Stimulated activated effector memory CD8-positive, alpha-beta T cell treated with anti-CD3 and anti-CD28 coated beads, Interleukin-12 subunit alpha, Interleukin-12 subunit beta, amount 100 ng/mL, for 72 hours (primary cell): Measurements from ENCODE around the gene CARM1.
"Not testable (repeated sequence)": the region's sequence is repeated elsewhere in the genome, so short reads cannot be mapped to it uniquely, and the experiment has no call there.

Source experiments
- ATAC-seq: fragments of 150-1000 bp; cut with Tn5 transposase; 2 replicates; pipeline ENCODE4 v1.10.0; 2021
- DNase-seq, 2 donors: peaks; one replicate each; pipeline ENCODE4 v3.0.0; 2021 to 2022; ENCODE audit warnings: low spot score in 2 of 2
- H3K27ac Mint-ChIP-seq: one replicate; pipeline ENCODE4 v1.8.0; 2022; ENCODE audit warnings: mild to moderate bottlenecking, mixed read lengths
- H3K36me3 Mint-ChIP-seq: one replicate; pipeline ENCODE4 v1.8.0; 2022; ENCODE audit warnings: mild to moderate bottlenecking, mixed read lengths
- H3K4me1 Mint-ChIP-seq: one replicate; pipeline ENCODE4 v1.8.0; 2022; ENCODE audit warnings: mixed read lengths
- H3K4me3 Mint-ChIP-seq: one replicate; pipeline ENCODE4 v1.8.0; 2022; ENCODE audit warnings: mild to moderate bottlenecking, mixed read lengths
- H3K9me3 Mint-ChIP-seq: one replicate; pipeline ENCODE4 v1.8.0; 2022; ENCODE audit warnings: mixed read lengths

CARM1 gene

DNA sequence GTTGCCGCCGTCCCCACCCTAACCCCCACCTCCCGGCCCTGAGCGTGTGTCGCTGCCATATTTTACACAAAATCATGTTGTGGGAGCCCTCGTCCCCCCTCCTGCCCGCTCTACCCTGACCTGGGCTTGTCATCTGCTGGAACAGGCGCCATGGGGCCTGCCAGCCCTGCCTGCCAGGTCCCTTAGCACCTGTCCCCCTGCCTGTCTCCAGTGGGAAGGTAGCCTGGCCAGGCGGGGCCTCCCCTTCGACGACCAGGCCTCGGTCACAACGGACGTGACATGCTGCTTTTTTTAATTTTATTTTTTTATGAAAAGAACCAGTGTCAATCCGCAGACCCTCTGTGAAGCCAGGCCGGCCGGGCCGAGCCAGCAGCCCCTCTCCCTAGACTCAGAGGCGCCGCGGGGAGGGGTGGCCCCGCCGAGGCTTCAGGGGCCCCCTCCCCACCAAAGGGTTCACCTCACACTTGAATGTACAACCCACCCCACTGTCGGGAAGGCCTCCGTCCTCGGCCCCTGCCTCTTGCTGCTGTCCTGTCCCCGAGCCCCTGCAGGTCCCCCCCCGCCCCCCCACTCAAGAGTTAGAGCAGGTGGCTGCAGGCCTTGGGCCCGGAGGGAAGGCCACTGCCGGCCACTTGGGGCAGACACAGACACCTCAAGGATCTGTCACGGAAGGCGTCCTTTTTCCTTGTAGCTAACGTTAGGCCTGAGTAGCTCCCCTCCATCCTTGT lies 50.7 kb downstream of the CARM1 start:
- peak overlapping the region; percentile 52 for H3K27ac Mint-ChIP-seq
- H3K4me1 Mint-ChIP-seq = peaks cover 14% of the 10 kb centered on the region
- no peak overlapping the region for H3K4me3 Mint-ChIP-seq
- ATAC-seq (no peak), DNase-seq (no peak)
- H3K9me3 Mint-ChIP-seq = no peaks in the 10 kb centered on the region
- peaks cover 66% of the 10 kb centered on the region for H3K36me3 Mint-ChIP-seq

DNA sequence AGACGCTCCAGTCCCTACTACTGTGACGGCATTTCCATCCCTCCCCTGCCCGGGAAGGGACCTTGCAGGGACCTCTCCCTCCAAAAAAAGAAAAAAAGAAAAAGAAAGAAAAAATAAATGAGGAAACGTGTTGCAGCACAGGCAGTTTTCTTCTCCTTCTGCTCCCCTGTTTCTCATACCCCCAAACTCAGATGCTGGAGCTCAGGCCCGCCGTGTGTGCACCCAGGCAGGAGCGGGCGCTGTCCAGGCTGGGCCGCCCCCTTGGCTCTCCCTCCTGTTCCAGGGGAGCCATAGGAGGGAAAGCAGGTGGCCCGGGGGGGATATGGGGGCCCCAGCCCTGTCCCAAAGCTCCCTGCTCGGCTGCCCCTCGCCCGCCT lies 51.3 kb downstream of the CARM1 start:
- no peaks in the 10 kb centered on the region for H3K9me3 Mint-ChIP-seq
- H3K4me3 Mint-ChIP-seq = no peak overlapping the region
- ATAC-seq (no peak), DNase-seq (no peak)
- H3K36me3 Mint-ChIP-seq = peaks cover 66% of the 10 kb centered on the region
- H3K4me1 Mint-ChIP-seq = peaks cover 19% of the 10 kb centered on the region
- H3K27ac Mint-ChIP-seq = peak overlapping the region; percentile 38

DNA sequence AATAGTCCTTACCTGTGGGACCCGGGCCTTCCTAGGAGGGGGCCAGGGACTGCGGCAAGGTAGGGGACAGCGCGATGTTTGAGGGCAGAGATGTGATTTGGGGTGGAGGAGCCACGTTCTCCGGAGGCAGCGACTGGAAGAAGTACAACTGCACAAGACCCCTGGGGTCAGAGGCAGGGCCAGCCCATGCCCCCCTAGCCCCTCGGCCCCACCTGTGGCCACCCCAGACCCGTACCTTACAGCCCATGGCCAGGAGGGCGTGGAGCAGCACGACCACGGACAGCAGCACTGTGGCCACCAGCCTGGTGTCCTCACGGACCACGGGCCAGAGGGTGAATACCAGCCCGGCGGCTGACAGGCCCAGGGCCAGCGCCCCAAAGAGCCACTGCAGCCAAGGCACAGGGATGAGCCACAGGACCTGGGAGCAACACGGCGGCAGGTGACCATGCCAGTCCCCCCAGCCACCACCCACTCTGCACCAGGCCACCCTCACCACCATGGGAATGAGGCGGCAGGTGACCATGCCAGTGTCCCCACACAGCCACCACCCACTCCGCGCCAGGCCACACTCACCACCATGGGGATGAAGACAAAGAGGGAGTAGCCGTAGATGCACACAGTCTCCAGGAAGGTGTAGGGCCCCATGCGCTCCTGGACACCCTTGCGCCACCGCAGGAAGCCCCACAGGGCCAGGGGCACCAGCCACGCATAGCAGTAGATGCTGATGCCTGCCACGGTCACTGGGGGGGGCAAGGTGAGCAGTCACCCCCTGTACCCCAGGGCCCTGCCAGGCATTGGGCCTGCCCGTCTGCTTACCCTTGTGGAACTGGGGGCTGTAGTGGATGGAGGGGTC lies 52.1 kb downstream of the CARM1 start:
- peaks cover 24% of the 10 kb centered on the region for H3K4me1 Mint-ChIP-seq
- H3K4me3 Mint-ChIP-seq = no peak overlapping the region
- no peak for DNase-seq
- no peak for ATAC-seq
- H3K27ac Mint-ChIP-seq = no peak overlapping the region
- H3K36me3 Mint-ChIP-seq = peaks cover 66% of the 10 kb centered on the region
- H3K9me3 Mint-ChIP-seq = no peaks in the 10 kb centered on the region

DNA sequence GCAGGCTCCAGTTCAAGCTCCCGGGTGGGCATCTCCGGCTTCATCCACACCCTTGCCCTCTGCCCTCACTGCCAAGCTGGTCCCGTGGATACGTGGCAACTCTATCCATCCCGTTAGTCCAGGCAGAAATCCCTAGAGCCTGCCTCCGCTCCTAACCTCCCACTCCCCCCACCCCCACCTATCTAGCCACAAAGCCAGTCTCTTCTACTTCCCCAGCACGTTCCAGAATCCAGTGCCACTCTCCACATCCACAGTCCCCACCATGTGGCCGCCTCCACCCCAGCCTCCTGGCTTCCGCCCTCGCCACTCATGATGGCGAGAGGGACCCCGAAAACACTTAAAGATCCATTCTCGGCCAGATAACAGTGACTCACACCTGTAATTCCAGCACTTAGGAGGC lies 53.2 kb downstream of the CARM1 start:
- ATAC-seq (no peak), DNase-seq (no peak)
- peaks cover 29% of the 10 kb centered on the region for H3K4me1 Mint-ChIP-seq
- no peaks in the 10 kb centered on the region for H3K9me3 Mint-ChIP-seq
- H3K36me3 Mint-ChIP-seq = peaks cover 71% of the 10 kb centered on the region
- H3K27ac Mint-ChIP-seq = peak overlapping the region; percentile 84
- no peak overlapping the region for H3K4me3 Mint-ChIP-seq

DNA sequence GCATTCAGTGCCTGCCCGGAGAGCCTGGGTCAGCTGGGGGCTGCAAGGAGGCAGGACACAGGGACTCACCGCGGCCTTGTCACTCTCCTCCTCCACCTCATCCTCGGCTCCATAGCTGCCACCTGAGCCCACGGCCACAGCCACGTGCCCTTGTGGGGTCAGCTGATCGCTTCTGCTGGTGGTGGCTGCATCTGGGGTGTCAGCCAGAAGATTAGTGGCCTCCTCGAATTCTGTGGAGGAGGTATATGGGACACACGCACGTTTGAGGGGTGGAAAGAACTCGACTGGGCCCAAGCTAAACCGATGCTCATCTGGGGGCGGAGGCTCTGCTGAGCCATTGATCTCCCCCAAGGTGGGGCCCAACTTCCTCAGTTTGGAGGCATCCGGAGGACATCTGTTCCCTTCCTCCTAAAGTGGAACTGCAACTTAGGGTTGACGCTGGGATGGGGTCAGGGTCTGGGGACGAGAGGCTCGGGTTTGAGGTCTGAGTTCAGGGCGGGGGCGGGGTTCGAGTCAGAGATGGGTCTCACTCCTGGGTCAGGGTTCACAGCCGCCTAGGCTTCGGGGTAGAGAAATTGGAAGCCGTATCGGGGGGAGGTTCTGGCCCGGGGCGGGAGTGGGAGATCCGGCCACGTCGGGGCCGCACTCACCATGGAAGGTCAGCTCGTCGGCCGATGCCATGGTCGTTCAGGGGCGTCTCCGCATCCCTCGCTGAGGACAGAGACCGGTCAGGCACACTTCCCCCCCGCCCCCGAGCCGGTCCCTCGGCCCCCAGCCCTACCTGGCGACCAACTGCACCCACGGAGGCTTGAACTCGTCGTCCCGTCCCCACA lies 56.6 kb downstream of the CARM1 start:
- ATAC-seq = peak; percentile 4
- H3K4me1 Mint-ChIP-seq = peaks cover 36% of the 10 kb centered on the region
- DNase-seq = no peak

DNA sequence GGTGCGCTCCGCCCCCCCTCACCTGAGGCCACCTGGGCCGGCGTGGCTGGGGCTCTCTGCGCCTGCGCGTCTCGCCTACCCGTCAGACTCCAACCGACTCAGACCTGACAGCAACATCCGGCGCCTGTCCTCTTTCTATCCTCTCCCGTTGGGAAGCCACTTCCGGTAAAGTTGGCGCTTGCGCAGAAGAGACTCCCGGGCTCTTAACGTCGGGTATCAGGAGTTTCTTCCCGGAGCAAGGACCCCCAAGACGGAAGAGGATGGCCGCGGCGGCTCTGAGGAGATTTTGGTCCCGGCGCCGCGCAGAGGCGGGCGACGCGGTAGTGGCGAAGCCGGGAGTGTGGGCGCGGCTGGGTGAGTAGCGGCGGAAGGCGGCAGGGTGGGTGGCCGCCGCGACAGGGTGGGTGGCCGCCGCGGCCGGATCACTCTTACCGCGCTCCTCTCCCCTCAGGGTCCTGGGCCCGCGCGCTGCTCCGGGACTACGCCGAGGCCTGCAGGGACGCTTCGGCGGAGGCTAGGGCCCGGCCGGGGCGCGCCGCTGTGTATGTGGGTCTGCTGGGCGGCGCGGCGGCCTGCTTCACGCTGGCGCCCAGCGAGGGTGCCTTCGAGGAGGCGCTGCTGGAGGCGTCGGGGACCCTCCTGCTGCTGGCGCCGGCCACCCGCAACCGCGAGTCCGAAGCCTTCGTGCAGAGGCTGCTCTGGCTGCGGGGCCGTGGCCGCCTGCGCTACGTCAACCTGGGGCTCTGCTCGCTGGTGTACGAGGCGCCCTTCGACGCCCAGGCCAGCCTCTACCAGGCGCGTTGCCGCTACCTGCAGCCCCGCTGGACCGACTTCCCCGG lies 57.4 kb downstream of the CARM1 start, which contains the start of the genes TIMM29 and YIPF2:
TIMM29 (plus strand) TSS at position 249 of the 839 bp plus-strand sequence; CDS start at position 261, 12 bp downstream.
YIPF2 (minus strand) TSS at position 77 of the 839 bp plus-strand sequence. CDS start 229 bp downstream, outside the sequence.
- Mint-ChIP-seq H3K9me3 (no peaks in the 10 kb centered on the region), H3K4me3 (peak within 1 kb of the TSS; percentile 83), H3K36me3 (peaks cover 87% of the 10 kb centered on the region), H3K4me1 (peaks cover 36% of the 10 kb centered on the region), H3K27ac (peak within 1 kb of the TSS; percentile 92)
- DNase-seq = peak; percentile 84 to 97
- ATAC-seq = peak; percentile 92

More for the DNA sequence above, 56.6 kb downstream of the CARM1 start:
- H3K36me3 Mint-ChIP-seq = peaks cover 84% of the 10 kb centered on the region
- no peaks in the 10 kb centered on the region for H3K9me3 Mint-ChIP-seq
- peak overlapping the region; percentile 83 for H3K4me3 Mint-ChIP-seq
- peak overlapping the region; percentile 92 for H3K27ac Mint-ChIP-seq

DNA sequence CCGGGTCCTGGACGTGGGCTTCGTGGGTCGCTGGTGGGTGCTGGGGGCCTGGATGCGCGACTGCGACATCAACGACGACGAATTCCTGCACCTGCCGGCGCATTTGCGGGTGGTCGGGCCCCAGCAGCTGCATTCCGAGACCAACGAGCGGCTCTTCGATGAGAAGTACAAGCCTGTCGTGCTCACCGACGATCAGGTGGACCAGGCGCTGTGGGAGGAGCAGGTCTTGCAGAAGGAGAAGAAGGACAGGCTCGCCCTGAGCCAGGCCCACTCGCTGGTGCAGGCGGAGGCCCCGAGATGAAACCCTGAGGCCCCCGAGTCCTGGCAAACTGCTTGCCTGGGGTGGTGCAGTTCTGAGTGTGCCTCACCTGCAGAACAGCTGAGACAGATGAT lies 58.0 kb downstream of the CARM1 start:
- ATAC-seq = no peak
- DNase-seq = no peak
- H3K27ac Mint-ChIP-seq = peak overlapping the region; percentile 50
- peaks cover 86% of the 10 kb centered on the region for H3K36me3 Mint-ChIP-seq
- H3K4me1 Mint-ChIP-seq = peaks cover 34% of the 10 kb centered on the region
- H3K9me3 Mint-ChIP-seq = no peaks in the 10 kb centered on the region
- H3K4me3 Mint-ChIP-seq = peak overlapping the region; percentile 83

DNA sequence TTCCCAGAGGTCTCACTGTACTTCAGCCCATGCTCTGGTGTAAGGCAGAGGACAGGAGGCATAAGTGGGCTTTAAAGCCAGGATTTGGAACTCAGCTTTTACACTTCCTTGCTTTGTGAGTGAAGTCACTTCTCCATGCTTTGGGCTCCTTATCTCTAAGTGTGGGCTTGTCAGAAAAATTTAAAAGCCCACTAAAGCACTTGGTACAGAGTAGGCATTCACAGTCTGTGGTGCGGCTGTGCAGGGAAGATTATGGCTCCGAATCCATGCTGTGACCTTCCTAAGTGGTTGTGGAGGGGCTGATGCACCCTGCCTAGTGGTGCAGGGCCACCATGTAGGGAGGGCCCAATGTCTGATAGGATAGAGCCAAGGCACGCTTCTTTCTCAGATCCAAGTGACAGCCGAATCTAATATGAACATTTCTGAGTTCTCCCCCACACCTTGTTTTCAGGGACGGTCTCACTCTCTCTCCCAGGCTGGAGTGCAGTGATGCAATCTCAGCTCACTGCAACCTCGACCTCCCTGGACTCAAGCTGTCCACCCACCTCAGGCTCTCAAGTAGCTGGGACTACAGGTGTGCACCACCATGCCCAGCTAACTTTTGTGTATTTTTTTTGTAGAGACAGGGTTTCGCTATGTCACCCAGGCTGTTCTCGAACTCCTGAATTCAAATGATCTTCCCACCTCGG lies 64.2 kb downstream of the CARM1 start:
- Mint-ChIP-seq H3K36me3 (peaks cover 31% of the 10 kb centered on the region), H3K9me3 (no peaks in the 10 kb centered on the region), H3K4me1 (peaks cover 10% of the 10 kb centered on the region), H3K4me3 (no peak overlapping the region), H3K27ac (no peak overlapping the region)
- no peak for ATAC-seq
- no peak for DNase-seq

DNA sequence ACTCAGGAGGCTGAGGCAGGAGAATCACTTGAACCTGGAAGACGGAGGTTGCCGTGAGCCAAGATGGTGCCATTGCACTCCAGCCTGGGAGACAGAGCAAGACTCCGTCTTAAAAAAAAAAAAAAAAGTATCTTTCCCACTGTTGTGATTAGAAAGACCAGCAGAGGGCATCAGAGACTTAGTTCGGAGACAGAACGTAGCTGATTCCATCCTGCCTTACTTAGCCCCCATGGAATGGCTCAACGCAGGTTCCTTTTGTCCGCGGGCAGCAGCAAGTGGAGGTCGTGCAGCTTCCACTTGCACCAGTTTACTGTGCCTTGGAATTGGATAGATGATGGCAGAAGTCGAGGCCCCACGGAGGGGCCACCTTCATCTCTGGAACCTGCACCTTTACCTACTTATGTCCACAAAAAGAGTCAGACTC lies 65.3 kb downstream of the CARM1 start:
- DNase-seq (peak in 1 of 2 donors; percentile 62), ATAC-seq (peak; percentile 79)
- Mint-ChIP-seq H3K27ac (no peak overlapping the region), H3K36me3 (peaks cover 19% of the 10 kb centered on the region), H3K4me3 (no peak overlapping the region), H3K9me3 (no peaks in the 10 kb centered on the region), H3K4me1 (peaks cover 5% of the 10 kb centered on the region)

DNA sequence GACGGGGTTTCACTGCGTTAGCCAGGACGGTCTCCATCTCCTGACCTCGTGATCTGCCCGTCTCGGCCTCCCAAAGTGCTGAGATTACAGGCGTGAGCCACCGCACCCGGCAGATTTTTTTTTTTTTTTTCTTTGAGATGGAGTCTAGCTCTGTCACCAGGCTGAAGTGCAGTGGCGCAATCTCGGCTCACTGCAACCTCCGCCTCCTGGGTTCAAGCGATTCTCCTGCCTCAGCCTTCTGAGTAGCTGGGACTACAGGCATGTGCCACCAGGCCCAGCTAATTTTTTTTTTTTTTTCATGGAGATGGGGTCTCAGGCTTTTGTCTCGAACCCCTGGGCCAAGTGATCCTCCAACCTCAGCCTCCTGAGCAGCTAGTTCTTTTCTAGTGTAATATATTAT lies 70.3 kb downstream of the CARM1 start:
- ATAC-seq, H3K9me3 Mint-ChIP-seq, H3K27ac Mint-ChIP-seq, DNase-seq, H3K4me3 Mint-ChIP-seq, H3K36me3 Mint-ChIP-seq, H3K4me1 Mint-ChIP-seq: not testable (repeated sequence)

DNA sequence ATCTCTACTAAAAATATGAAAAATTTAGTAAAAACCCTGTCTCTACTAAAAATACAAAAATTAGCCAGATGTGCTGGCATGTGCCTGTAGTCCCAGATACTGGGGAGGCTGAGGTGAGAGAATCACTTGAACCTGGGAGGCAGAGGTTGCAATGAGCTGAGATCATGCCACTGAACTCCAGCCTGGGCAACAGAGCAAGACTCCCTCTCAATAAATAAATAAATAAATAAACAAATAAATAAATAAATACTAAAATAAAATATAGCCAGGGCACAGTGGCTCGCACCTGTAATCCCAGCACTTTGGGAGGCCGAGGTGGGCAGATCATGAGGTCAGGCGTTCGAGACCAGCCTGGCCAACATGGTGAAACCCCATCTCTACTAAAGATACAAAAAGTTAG lies 72.1 kb downstream of the CARM1 start:
- H3K36me3 Mint-ChIP-seq, H3K9me3 Mint-ChIP-seq, H3K4me3 Mint-ChIP-seq, DNase-seq, ATAC-seq, H3K27ac Mint-ChIP-seq, H3K4me1 Mint-ChIP-seq: not testable (repeated sequence)

DNA sequence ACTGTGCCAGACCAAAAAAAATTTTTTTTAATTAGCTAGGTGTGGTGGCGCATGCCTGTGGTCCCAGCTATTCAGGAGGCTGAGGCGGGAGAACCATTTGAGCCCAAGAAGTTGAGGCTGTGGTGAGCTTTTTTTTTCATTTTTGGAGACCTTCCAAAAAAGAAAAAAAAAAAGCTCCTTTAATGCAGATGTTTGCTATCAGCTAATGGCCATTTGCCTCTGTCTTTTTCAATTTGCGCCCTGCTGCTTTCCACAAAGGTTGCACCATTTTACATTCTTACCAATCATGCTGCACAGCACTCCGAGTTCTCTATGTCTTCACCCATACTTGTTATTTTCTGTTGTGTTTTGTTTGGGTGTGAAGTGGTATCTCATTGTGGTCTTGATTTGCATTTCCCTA lies 73.9 kb downstream of the CARM1 start:
- H3K4me3 Mint-ChIP-seq = no peak overlapping the region
- H3K36me3 Mint-ChIP-seq = no peaks in the 10 kb centered on the region
- H3K4me1 Mint-ChIP-seq = no peaks in the 10 kb centered on the region
- no peak for DNase-seq
- no peak overlapping the region for H3K27ac Mint-ChIP-seq
- no peaks in the 10 kb centered on the region for H3K9me3 Mint-ChIP-seq
- no peak for ATAC-seq

DNA sequence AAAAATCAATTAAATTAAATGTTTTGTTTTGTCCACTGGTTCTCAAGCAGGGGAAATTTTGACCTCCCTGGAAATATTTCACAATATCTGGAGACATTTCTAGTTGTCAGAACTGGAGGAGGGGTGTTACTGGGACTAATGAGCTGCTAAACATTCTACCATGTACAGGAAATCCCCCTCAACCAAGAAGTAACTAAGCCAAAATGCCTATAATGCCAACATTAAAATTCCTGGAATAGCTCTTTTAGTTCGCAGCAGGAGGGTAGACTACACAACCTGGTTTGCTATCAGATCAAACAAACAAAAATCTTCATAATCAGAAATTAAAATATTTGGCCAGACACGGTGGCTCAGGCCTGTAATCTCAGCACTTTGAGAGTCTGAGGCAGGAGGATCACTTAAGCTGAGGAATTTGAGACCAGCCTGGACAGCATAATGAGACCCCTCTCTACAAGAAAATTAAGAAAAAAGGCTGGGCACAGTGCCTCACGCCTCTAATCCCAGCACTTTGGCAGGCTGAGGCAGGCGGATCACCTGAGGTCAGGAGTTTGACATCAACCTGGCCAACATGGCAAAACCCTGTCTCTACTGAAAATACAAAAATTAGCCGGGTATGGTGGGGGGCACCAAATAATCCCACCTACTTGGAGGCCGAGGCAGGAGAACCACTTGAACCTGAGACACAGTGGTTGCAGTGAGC lies 75.8 kb downstream of the CARM1 start:
- no peaks in the 10 kb centered on the region for H3K4me1 Mint-ChIP-seq
- H3K9me3 Mint-ChIP-seq = no peaks in the 10 kb centered on the region
- no peaks in the 10 kb centered on the region for H3K36me3 Mint-ChIP-seq
- H3K27ac Mint-ChIP-seq = no peak overlapping the region
- no peak overlapping the region for H3K4me3 Mint-ChIP-seq
- ATAC-seq (no peak), DNase-seq (no peak)
